Gastrocnemius medialis (tissue), 4 donors: ENCODE data around the gene VNN1. TPM values are rescaled to one million over a fixed set of nuclear protein-coding genes. Genes with fewer than 3 reads are reported as not detected.
"Not testable (repeated sequence)": the region's sequence is repeated elsewhere in the genome, so short reads cannot be mapped to it uniquely, and the experiment has no call there.

Source experiments
- ATAC-seq, 2 donors: fragments of 150-250 bp; one replicate each; pipeline ENCODE4 v1.9.1; 2016
- DNase-seq, 2 donors: peaks; one replicate each; pipeline ENCODE4 v3.0.0-alpha.2; 2019
- H3K27ac ChIP-seq, 4 donors: fragments of 200-600 bp; sonication (generic); 1 replicate in 1 of 4; 2 replicates in 3 of 4; pipeline ENCODE4 v1.5.1; 2016 to 2018; ENCODE audit warnings: mild to moderate bottlenecking in 2 of 4, moderate library complexity in 1 of 4
- H3K27me3 ChIP-seq, 3 donors: fragments of 200-600 bp; sonication (generic) in 2 of 3; 1 replicate in 1 of 3; 2 replicates in 2 of 3; pipeline versions ENCODE4 v1.5.1 to v1.6.0; 2016 to 2019; ENCODE audit warnings: mild to moderate bottlenecking in 1 of 3, moderate library complexity in 1 of 3
- H3K36me3 ChIP-seq, 2 donors: fragments of 200-600 bp; sonication (generic) in 1 of 2; one replicate each; pipeline ENCODE4 v1.5.1; 2017 to 2018
- H3K4me1 ChIP-seq, 2 donors: fragments of 200-600 bp; sonication (generic) in 1 of 2; one replicate each; pipeline ENCODE4 v1.5.1; 2016 to 2017; ENCODE audit warnings: mild to moderate bottlenecking in 2 of 2
- H3K4me3 ChIP-seq, 4 donors: fragments of 200-600 bp; sonication (generic) in 3 of 4; 1 replicate in 1 of 4; 2 replicates in 3 of 4; pipeline ENCODE4 v1.5.1; 2016 to 2019; ENCODE audit warnings: mild to moderate bottlenecking in 2 of 4
- H3K9me3 ChIP-seq, 3 donors: fragments of 200-600 bp; sonication (generic) in 2 of 3; 1 replicate in 1 of 3; 2 replicates in 2 of 3; pipeline ENCODE4 v1.5.1; 2016 to 2019
- POLR2A ChIP-seq, 2 donors: fragments of 450-650 bp; IDR thresholded peaks; one replicate each; pipeline ENCODE4 v1.6.1; 2017; ENCODE audit warnings: antibody characterized with exemption in 2 of 2, mild to moderate bottlenecking in 2 of 2, moderate library complexity in 2 of 2
- in situ Hi-C, 4 donors: fragments of 200-750 bp; cut with MboI; loops; one replicate each; pipeline versions ENCODE4 v1.15.0 to v1.8.0; 2017; ENCODE audit warnings: low sequenced_read_pairs in 4 of 4
- intact Hi-C: fragments of 100-400 bp; cut with DNase I; formaldehyde crosslinking; loops from one replicate; pipeline ENCODE4 v1.15.1; 2023; ENCODE audit warnings: low total_unique reads
- total RNA-seq, 4 donors: library from RNA; depleted of rRNA; stranded (reverse); fragments of >200 nt; gene quantifications; one replicate each; pipeline versions ENCODE4 v1.1.0 to v1.2.3, GENCODE V29; 2016
- TF ChIP-seq, protein P1 (sequence below), 5 experiments: fragments of 450-650 bp in 3 of 5; fragments of 200-600 bp in 2 of 5; sonication (generic) in 2 of 5; IDR thresholded peaks in 4 of 5; conservative IDR thresholded peaks in 1 of 5; 1 replicate in 4 of 5; 2 replicates in 1 of 5; pipeline ENCODE4 v1.5.1; 2016 to 2019; ENCODE audit warnings: antibody characterized with exemption in 5 of 5, mild to moderate bottlenecking in 3 of 5, moderate library complexity in 3 of 5

Gene VNN1
- total RNA-seq, 4 donors from 2014 or later: 0.39 to 1.9 (median 0.85) TPM

DNA sequence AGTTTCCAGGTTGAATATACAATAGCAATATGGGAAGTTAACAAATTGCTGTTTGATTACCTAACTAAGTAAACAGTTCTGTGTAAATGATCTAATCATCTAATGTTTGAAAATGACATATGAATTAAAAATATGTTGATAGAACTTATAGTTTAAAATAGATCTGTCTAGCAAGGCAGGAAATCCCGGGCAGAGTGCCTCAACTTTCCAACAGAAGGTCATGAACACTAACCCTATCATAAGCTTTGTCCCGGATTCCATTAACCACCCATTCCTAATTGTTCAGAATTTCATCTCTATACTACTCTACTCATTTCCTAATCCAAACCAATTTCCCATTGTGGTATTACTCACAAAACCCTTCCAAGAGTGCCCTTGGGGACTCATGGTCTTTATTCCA, 65.0 kb downstream of the VNN1 start:
- ATAC-seq (no peak), DNase-seq (no peak)
- Histone ChIP-seq H3K27me3 (no peaks in the 10 kb centered on the region), H3K36me3 (no peaks in the 10 kb centered on the region), H3K4me3 (no peak overlapping the region), H3K4me1 (no peaks in the 10 kb centered on the region), H3K9me3 (no peaks in the 10 kb centered on the region), H3K27ac (no peak overlapping the region)
- TF ChIP-seq POLR2A (IDR thresholded peaks at IDR 0.05): no peak
- TF ChIP-seq, protein P1, sequence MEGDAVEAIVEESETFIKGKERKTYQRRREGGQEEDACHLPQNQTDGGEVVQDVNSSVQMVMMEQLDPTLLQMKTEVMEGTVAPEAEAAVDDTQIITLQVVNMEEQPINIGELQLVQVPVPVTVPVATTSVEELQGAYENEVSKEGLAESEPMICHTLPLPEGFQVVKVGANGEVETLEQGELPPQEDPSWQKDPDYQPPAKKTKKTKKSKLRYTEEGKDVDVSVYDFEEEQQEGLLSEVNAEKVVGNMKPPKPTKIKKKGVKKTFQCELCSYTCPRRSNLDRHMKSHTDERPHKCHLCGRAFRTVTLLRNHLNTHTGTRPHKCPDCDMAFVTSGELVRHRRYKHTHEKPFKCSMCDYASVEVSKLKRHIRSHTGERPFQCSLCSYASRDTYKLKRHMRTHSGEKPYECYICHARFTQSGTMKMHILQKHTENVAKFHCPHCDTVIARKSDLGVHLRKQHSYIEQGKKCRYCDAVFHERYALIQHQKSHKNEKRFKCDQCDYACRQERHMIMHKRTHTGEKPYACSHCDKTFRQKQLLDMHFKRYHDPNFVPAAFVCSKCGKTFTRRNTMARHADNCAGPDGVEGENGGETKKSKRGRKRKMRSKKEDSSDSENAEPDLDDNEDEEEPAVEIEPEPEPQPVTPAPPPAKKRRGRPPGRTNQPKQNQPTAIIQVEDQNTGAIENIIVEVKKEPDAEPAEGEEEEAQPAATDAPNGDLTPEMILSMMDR (IDR thresholded peaks at IDR 0.05 in 4 of 5, conservative IDR thresholded peaks at IDR 0.05 in 1 of 5): no peak
- intact Hi-C loops: no loop called here
- in situ Hi-C loops: no loop called here

DNA sequence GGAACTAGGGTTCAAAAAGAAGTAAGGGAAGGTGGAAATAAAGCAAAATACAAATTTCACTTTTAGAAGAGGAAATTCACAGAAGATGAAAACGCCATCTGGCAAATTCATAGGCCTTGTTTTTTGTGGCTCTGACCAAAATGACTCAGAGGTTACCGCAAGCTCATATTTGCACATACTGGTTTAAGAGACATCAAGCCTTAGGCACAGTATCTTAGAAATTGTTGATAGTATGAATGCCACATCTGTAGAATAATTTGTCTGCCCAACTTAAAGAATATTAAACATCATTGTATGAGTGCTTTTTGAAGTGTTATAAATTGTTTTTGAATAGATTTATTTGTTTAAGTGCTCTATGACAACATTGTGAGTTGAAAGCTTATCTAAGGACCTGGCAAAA, 65.5 kb downstream of the VNN1 start:
- no peaks in the 10 kb centered on the region for H3K4me1 ChIP-seq
- no peaks in the 10 kb centered on the region for H3K27me3 ChIP-seq
- in situ Hi-C loops: no loop called here
- no peak overlapping the region for H3K27ac ChIP-seq
- ATAC-seq (no peak), DNase-seq (no peak)
- no peaks in the 10 kb centered on the region for H3K9me3 ChIP-seq
- intact Hi-C loops: no loop called here
- no peaks in the 10 kb centered on the region for H3K36me3 ChIP-seq
- H3K4me3 ChIP-seq: no peak overlapping the region
- TF ChIP-seq POLR2A (IDR thresholded peaks at IDR 0.05): no peak
- TF ChIP-seq, protein P1 (IDR thresholded peaks at IDR 0.05 in 4 of 5, conservative IDR thresholded peaks at IDR 0.05 in 1 of 5): no peak

DNA sequence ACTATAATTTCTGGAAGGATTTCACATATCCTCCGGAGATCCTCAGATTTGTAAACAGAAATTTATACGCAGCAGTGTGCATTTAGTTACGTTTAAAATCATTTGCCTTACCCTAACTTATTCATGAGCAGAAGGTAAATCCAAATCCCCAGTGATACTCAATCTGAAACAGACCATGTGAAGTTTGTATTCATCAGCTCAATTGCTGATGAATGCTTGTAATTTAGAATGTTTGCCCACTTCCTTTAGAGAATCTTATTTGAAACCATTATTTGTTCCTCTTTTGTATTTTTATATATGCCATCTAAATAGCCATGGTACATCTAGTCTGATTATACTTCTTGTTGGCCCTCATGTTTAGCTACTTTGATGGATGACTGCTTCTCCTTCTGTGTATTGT, 70.3 kb downstream of the VNN1 start:
- TF ChIP-seq POLR2A (IDR thresholded peaks at IDR 0.05): no peak
- TF ChIP-seq, protein P1 (IDR thresholded peaks at IDR 0.05 in 4 of 5, conservative IDR thresholded peaks at IDR 0.05 in 1 of 5): no peak
- no peaks in the 10 kb centered on the region for H3K4me1 ChIP-seq
- H3K9me3 ChIP-seq: no peaks in the 10 kb centered on the region
- no peaks in the 10 kb centered on the region for H3K36me3 ChIP-seq
- ATAC-seq (no peak), DNase-seq (no peak)
- in situ Hi-C loops: no loop called here
- no peaks in the 10 kb centered on the region for H3K27me3 ChIP-seq
- no peak overlapping the region for H3K27ac ChIP-seq
- intact Hi-C loops: no loop called here
- H3K4me3 ChIP-seq: no peak overlapping the region

DNA sequence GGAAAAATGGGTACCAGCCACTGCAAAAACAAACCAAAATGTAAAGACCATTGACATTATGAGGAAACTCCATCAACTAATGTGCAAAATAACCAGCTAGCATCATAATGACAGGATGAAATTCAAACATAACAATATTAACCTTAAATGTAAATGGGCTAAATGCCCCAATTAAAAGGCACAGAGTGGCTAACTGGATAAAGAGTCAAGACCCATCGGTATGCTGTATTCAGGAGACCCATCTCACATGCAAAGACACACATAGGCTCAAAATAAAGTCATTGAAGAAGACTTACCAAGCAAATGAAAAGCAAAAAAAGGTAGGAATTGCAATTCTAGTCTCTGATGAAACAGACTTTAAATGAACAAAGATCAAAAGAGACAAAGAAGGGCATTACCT, 76.7 kb downstream of the VNN1 start:
- DNase-seq, intact Hi-C loops, H3K9me3 ChIP-seq, H3K4me1 ChIP-seq, H3K36me3 ChIP-seq, ATAC-seq, in situ Hi-C loops, H3K4me3 ChIP-seq, H3K27ac ChIP-seq, H3K27me3 ChIP-seq: not testable (repeated sequence)

DNA sequence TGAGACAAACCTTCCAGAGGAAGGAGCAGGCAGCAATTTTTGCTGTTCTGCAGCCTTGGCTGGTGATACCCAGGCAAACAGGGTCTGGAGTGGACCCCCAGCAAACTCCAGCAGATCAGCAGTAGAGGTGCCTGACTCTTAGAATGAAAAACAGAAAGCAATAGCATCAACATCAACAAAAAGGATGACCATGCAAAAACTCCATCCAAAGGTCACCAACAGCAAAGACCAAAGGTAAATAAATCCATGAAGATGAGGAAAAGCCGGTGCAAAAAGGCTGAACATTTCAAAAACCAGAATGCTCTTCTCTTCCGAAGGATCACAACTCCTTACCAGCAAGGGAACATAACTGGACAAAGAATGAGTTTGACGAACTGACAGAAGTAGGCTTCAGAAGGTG, 77.9 kb downstream of the VNN1 start:
- not testable (repeated sequence) for DNase-seq, H3K9me3 ChIP-seq

DNA sequence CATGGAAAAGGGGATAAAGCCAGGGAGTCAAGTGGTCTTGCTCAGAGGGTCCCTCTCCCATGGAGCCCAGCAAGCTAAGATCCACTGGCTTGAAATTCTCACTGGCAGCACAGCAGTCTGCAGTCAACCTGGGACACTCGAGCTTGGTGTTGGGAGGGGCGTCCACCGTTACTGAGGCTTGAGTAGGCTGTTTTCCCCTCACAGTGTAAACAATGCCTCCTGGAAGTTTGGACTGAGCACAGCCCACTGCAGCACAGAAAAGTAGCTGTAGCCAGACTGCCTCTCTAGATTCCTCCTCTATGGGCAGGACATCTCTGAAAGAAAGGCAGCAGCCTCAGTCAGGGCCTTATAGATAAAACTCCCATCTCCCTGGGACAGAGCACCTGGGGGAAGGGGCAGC, 78.6 kb downstream of the VNN1 start:
- H3K27me3 ChIP-seq, DNase-seq, ATAC-seq, intact Hi-C loops, H3K4me3 ChIP-seq, in situ Hi-C loops, H3K36me3 ChIP-seq, H3K4me1 ChIP-seq, H3K9me3 ChIP-seq, H3K27ac ChIP-seq: not testable (repeated sequence)

More for the DNA sequence above, 77.9 kb downstream of the VNN1 start:
- H3K27ac ChIP-seq, H3K36me3 ChIP-seq, H3K4me3 ChIP-seq, intact Hi-C loops, in situ Hi-C loops, ATAC-seq, H3K27me3 ChIP-seq, H3K4me1 ChIP-seq: not testable (repeated sequence)
